Measurements from ENCODE around the gene INSM1.

Gene INSM1

DNA sequence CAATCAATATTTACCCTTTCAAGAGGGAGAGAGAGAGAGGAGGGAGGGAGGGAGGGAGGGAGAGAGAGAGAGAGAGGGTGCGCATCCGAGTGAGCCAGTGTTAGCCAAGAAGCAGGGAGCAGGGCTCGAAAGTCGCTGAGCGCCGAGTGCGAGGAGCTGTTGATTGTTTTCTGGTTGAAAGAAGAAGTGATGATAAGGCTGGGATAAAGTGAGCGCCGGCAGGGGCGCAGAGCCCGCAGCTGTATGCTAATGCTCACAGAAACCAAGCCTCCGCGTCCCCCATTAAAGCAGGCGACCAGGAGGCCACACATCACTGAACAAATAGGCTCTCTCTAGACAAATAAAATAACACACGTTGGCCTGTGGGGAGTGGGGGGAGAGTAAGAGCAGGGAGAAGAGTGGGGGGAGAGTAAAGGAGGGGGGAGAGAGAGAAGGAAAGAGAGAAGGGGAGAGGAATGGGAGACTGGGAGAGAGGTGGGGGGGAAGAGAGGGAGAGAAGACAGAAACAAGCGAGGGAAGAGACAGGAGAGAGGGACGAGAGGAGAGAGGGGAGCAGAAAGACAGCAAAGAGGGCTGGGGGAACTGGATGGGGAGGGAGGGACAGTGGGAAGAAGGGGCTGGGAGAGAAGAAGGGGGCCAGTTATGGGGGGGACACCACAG lies 5.0 kb upstream of the INSM1 start:
- DNase-seq = peak; percentile 86

DNA sequence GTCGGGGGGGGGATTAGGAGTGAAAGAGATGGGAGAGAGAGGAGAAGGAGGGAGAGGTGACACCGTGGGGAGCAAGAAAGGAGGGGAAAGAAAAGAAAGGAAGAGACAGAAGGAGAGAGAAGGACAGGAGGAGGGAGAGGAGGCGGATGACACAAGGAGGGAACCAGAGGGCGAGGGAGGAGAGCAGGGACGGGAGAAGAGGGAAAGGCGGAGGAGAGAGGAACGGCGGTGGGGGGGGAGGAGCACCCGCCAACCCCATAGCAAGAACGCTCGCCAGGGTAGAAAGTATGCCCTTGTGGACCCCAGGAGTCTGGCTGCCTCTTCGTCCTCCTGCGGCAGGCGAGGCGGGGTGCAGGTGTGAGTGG lies 4.5 kb upstream of the INSM1 start:
- DNase-seq = no peak

DNA sequence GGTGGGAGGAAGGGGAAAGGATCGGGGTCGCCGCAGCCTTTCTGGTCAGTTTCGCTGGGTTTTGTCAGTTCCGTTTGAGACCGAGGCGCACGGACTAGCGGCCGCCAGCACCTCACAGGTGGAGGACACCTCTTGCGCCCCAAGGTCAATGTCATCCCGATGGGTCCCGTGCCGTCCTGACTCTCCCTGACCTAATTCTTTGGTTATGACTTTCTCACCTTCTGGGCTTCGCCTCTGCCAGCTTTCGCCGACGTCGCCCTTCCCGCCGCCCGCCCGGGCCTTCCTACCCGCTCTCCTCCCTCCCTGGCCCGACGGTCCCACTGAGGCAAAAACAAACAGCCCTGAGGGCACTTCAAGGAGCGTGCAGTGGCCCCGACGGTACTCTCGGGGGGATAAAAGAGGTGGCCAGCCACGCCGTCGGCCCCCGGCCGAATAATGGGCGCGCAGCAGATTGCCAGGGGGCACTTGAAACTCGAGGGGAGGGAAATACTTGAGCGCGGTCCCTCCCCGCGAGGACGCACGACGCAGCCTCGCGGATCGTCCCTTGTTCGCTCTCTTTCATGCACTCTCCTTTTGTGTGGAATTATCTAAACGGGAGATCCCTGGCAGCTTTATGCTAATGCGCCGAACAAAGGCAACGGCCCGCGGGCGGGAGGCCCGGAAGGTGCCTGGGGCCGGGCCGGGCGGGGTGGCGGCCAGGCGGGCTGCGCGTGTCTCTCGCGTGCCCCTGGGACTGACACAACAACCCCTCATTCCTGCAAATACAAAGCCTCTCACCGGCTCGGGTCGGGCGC lies 3.9 kb upstream of the INSM1 start:
- no peak for DNase-seq

DNA sequence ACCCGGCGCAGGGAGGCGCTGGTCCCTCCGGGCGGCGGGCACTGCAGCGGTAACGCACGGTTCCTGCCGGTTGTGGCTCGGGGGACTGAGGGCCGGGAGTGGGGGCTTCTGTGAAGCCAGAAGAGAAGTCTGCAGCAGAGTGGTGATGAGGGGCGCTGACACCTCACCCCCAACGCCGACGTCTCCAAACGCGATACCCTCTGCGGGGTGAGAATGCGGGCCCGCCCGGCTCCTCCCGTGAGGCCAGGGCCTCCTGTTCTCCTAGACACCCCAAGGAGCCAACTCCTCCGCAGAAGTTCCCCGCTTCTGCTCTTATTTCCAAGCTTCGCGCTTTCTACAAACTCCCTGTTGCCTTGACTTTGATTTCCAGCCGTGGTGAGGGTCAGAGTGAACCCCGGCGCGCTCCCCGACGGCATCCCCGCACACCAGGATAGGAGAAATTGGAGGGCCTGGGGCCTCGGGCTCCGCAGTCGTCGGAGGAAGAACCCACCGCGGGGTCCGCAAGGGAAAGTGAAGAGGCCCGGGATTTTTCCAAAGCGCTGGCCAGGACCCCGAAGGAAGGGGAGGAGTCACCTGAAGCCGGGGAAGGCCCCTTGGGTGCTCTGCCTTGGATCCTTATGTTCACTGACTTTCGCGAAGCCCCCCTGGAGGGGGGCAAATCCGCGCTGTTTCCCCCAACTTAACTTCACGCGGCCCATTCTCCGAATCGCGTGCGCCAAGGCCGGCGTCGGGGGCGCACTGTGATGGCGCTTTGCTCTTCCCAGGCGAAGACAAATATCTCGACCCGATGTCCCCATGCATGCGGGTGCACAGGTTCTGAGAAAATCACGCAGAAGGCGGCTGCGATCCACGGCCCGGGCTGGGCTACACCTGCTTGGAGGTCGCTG lies 3.1 kb upstream of the INSM1 start:
- no peak for DNase-seq

DNA sequence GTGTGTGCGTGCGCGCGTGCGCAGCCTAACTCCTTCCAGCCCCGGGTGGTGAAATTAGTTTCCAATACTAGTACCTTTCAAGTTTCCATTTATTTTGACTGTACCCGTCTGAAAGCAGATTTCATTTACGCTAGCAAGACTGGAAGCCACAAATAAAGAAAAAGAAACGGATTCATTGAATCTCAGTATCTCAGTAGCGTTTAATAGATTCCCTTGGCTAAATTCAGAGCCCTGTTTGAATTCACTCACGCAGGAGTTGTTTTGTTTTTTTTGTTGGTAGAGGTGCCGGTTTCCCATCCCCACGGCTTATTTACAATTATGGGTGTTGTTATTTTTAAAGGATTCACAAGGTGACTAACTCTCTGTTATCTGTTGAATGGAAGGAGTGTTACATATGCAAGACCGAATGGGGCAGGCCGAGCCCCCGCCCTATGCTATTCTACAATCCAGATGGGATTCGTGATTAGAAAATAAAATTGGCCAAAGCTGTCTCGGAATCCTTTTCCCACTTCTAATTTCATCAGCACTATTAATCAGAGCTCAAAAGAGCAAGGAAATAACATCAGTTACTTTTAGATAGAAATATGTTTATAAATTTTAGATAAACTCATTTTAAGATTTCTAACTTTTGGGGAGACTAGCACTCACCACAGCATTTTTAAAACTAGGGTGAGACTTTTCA lies 2.3 kb upstream of the INSM1 start:
- DNase-seq = no peak

DNA sequence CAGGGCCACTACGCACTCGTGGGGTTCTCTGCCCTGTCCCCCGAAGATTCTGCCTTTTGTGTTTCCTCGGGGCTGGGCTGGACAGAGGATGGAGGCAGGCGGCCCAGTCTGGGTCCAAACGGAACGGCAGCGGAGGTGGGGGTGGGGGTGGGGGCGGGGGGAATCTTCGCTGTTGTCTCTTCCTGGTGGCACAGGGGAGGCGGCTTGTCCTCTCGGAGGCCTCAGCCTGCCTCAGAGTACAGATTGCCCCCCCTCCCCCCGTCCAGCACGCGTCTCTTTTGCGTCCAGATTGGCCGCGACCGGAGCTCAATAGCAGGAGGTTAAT lies 1.4 kb upstream of the INSM1 start:
- no peak for DNase-seq

DNA sequence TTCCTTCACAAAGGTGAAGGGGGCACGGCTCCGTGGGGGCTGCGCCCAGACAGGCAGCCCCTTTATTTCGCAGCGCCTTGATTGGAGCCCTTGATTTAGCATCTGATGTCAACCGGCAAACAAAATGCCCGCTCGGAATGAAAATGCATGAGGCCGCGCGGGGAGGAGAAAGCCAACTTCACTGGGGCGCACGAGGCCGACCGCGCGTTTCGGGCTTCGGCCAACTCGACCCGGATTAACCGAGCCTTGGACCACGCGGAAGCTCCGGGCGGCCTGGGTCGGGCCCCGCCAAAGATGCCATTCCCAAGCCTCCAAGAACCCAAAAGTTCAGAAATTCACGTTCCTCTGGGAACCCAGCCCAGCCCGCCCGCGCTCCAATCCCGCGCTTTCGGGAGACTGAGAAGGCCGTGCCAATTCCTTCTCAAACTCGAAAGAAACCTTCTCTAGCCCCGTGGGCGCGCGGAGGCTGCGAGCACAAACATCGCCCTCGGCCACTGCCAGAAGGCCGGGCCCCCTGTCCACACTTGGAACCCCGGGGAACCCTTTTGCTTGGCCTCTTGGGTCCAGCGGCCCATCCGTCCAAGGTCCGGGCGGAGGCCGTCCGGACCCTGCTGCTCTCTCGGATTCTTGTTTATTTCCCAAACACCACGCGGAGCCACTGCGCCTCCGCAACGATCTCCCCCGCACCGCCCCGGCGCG lies 879 bp upstream of the INSM1 start:
- DNase-seq = no peak

DNA sequence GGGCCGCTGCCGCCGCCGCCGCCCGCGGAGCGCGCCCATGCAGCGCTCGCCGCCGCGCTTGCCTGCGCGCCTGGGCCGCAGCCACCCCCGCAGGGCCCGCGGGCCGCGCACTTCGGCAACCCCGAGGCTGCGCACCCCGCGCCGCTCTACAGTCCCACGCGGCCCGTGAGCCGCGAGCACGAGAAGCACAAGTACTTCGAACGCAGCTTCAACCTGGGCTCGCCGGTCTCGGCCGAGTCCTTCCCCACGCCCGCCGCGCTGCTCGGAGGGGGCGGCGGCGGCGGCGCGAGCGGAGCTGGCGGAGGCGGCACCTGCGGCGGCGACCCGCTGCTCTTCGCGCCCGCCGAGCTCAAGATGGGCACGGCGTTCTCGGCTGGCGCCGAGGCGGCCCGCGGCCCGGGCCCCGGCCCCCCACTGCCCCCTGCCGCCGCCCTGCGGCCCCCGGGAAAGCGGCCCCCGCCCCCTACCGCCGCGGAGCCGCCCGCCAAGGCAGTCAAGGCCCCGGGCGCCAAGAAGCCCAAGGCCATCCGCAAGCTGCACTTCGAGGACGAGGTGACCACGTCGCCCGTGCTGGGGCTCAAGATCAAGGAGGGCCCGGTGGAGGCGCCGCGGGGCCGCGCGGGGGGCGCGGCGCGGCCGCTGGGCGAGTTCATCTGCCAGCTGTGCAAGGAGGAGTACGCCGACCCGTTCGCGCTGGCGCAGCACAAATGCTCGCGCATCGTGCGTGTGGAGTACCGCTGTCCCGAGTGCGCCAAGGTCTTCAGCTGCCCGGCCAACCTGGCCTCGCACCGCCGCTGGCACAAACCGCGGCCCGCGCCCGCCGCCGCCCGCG lies 730 bp downstream of the INSM1 start:
- peak; percentile 57 for DNase-seq

DNA sequence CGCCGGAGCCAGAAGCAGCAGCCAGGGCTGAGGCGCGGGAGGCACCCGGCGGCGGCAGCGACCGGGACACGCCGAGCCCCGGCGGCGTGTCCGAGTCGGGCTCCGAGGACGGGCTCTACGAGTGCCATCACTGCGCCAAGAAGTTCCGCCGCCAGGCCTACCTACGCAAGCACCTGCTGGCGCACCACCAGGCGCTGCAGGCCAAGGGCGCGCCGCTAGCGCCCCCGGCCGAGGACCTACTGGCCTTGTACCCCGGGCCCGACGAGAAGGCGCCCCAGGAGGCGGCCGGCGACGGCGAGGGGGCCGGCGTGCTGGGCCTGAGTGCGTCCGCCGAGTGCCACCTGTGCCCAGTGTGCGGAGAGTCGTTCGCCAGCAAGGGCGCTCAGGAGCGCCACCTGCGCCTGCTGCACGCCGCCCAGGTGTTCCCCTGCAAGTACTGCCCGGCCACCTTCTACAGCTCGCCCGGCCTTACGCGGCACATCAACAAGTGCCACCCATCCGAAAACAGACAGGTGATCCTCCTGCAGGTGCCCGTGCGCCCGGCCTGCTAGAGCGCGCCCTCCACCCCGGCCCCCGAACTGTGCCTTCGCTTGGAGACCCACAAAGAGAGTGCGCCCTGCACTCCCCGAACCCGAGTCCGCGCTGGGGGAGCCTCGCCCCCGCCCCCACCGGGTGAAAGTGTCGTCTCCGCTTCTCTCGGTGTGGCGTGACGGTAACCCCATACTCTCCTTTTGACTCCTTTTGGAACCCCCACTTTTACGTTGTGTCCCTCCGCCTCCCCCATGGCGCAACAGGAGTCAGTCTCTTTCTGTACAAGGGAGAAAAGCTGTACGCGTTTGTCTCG lies 1.6 kb downstream of the INSM1 start:
- peak; percentile 61 for DNase-seq

DNA sequence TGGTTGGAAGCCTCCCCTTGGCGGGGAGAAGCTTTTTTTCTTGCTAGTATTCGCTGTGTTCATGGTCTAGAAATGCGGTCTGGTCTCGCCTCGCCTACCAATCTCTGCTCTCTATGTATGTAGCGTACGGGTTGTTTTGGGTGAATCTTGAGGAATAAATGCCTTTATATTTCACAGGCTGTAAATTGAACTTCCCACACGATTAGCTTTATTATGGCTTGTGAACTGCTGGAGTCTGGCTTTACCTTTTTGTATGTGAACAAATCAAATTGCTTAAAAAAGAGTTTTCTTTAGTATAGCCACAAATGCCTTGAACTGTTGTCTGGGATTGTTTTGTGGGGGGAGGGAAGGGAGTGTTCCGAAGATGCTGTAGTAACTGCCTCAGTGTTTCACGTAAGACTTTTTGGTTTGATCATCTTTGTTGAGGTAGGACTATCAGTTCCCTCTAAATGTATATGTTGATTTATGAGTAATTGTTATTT lies 2.2 kb downstream of the INSM1 start:
- DNase-seq = no peak

DNA sequence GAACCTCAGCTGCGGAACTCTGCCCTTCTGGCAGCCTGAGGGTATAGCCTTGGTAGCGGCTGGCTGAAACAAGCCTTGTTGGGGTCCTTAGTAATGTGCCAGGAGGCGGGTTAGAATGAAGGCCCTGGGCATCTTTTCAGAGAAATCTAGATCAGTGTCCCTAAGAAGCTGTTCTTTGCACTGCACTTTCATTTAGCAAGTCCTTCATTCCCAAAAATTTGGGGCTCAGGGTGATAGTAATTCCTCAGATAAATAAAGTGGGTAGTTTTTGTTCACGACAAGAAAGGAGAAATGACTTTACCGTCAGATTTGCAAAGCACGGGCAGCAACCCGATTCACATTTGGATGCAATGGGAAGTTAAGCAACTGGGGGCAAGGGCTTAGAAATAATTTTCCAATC lies 3.2 kb downstream of the INSM1 start:
- DNase-seq = no peak

DNA sequence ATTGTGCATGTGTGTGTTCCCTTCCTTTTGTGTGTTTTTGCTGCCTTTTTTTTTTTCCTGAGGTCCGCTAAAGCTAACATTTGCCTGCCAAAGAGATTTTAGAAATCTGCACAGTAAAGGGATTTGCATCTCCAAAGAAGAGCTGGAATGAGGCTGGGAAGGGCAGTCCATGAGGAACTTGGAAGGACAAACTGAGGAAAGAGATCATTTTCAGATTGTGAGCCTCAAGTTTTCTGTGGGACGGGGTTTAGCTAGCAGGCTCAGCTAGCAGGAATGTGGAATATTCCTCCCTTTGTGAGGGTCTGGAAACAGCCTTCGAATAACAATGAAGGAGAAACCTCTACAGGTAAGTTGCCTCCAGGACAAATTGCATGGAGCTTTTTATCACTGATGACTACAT lies 3.8 kb downstream of the INSM1 start:
- DNase-seq = no peak

DNA sequence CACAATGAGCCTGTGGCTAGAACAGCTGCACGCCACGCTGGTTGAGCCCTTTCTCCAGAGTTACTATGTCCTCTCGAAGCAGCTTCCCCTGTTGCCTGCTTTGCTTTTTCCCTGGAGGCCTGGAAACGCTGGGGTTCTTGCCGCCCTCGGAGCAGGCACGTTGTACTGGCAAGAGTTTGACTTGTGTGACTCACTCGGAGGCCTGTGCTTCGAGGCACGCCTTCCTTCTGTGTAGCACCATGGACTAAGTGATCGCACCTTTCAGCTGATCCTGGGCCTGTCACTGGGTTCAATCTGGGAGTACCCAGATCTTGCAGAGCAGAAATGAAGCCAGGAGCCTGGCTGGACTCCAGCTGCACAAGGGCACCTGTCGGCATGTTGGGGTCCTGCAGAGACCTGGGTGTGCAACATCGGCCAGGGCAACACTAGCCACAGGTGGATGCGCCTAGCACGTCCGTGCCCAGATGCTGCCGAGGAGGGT lies 5.2 kb downstream of the INSM1 start:
- DNase-seq = peak; percentile 83

DNA sequence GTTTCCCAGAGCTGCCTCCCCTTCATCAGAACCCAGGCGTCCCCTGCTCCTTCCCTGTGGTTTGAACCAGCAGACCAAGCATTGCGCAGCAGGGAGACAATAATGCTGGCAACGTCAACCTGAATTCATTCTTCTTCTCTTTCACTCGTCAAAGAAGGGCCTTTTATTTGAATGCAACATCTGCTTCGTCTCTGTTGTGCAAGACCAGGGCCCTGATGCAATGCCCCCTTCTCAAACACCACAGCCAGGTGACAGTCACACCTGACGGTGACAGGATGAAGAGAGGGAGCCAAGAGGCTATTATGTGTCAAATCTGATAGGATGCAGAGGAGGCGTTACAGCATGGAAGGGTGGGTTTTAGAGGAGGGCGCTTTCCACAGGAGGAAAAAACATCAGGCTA lies 8.0 kb downstream of the INSM1 start:
- peak; percentile 90 for DNase-seq

DNA sequence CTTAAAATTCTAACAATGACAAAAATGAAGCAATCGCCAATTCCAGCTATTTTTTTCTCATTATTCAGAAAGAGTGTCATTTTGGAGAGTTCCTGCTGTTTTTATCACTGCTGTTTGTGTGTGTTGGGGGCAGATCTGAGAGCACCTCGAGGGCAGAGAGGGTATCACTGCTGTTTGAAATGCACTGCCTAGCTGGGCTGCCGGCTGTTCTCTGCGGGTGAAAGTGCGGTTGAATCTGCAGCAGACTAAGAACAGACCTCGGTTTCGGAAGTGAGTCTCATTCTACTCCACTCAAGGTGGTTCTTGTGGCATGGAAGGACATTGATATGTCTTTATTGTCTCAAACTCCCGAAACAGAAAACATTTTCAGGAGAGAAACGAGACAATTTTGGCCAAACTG lies 18.3 kb downstream of the INSM1 start:
- DNase-seq = no peak

DNA sequence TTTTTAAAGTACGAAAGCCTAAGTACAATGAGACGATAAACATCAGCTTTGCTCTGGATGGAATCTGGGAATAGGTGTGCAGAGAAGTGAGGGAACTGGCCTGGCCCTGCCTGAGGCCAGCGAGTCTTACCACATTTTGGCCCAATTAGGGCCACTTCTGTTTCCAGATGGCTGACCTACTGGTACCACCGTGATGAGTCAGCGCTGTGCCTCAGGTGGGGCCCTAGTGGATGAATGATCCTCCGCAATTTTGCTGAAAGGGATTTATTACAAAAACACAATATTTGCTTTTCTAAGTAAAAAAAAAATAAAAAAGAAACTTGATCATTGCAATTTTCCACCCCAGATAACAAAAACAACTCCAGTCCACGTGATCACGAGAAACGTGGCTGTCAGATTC lies 22.5 kb downstream of the INSM1 start:
- DNase-seq = no peak

DNA sequence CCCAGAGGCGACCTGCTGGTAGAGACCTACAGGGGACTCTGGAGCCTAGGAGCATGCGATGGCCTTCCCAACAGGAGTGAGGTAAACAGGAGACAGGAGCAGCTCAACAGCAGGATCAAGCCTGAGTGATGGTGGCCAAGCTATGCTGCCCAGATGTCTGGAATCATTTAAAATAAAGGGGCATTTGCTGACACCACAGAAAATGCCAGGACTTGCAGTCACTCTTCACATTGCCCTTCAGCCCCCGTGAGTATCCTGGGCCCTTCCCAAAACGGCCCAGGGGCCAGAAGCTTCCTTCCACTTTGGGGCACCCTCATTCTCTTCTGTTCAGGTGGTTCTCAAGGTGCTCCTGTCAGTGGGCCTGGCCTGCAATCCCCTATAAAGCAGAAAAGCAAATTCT lies 23.2 kb downstream of the INSM1 start:
- no peak for DNase-seq

DNA sequence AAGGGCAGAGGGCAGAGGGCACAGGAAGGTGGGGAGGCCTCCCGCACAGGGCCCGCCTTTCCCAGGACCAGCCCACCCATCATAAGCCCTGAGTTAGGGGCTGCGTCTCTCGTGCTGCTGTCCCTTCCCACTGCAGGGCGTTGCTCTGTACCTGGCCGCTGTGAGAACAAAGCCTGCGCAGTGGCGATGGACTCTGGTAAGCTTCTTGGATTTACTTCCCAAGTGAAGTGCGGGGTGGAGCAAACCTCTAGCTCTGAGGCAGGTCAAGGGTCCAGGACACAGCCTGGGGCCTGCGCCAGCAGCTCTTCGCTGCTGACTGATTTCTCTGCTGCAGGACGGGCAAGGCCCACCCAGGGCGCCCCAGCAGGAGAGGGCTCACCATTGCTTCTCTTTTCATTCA lies 23.9 kb downstream of the INSM1 start:
- no peak for DNase-seq

DNA sequence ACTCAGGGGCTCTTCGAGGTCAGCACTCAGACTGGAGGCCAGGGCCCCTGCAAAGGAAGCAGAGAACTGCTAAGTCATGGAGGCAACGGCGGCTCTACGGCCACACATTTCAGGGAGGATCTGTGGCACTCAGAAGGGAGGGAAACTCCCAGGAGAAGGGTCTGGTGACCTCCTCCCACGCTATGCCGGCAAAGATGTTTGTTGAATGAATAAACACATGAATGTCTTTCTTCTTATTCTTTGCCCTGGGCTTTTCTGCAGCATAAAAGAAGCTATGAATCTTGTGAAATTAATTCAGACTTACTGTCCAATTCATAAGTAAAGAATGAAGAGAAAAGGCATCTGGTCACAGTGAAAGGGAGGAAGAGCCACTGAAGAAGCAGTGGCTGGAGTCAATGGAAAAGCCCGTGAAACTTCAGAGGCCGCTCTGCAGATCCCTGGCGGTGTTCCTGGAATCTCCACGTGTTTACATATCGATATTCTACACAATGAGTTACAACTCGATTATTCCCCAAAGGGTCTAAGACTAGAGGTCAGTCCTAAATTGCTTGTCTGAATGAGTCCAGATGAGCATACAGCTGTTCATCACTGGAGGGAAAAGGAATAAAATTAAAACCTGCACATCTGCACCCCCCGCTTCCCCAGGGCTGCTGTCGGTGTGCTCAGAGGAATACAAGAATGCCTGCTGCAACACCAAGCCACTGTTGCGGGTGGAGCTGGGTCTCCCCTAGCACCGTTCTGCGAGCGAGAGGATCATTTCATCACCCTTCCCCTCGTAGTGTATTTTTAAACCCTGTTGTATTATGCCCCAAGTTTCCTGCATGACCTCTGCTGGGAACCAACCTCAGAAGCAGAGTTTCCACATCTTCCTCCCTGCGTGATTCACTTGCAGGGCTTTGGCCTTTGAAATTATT lies 25.6 kb downstream of the INSM1 start:
- no peak for DNase-seq

Measured in NCI-H2171 (cell line).